ENCODE results near the gene PARL. TPM values are rescaled to one million over a fixed set of nuclear protein-coding genes. Genes with fewer than 3 reads are reported as not detected.
"Not testable (repeated sequence)": the region's sequence is repeated elsewhere in the genome, so short reads cannot be mapped to it uniquely, and the experiment has no call there.

Gene PARL
- total RNA-seq, 1 experiment from 2014 or later = 79.2 TPM

- no peak for DNase-seq (ENCODE audit: low spot score)
- in situ Hi-C loops (cut with HindIII; ENCODE audit: low sequenced_read_pairs) = no loop called here
Measured at GRCh38 chr3:183807209-183807728, 77.4 kb downstream of the PARL start.

GRCh38 chr3:183802989-183803388 lies 81.7 kb downstream of the PARL start:
- DNase-seq (ENCODE audit: low spot score) = peak; percentile 78
- in situ Hi-C loops (cut with HindIII; ENCODE audit: low sequenced_read_pairs) = no loop called here

- in situ Hi-C loops (cut with HindIII; ENCODE audit: low sequenced_read_pairs) = no loop called here
- DNase-seq (ENCODE audit: low spot score) = no peak
Measured at GRCh38 chr3:183801601-183802000, 83.1 kb downstream of the PARL start.

- in situ Hi-C loops (cut with HindIII; ENCODE audit: low sequenced_read_pairs) = no loop called here
Measured at GRCh38 chr3:183800243-183800863, 84.3 kb downstream of the PARL start.

GRCh38 chr3:183799461-183799860 lies 85.2 kb downstream of the PARL start:
- in situ Hi-C loops (cut with HindIII; ENCODE audit: low sequenced_read_pairs) = no loop called here
- DNase-seq (ENCODE audit: low spot score) = no peak

More at GRCh38 chr3:183800243-183800863, 84.3 kb downstream of the PARL start:
- no peak for DNase-seq (ENCODE audit: low spot score)

- in situ Hi-C loops (cut with HindIII; ENCODE audit: low sequenced_read_pairs) = no loop called here
- no peak for DNase-seq (ENCODE audit: low spot score)
Measured at GRCh38 chr3:183797996-183798395, 86.7 kb downstream of the PARL start.

- in situ Hi-C loops (cut with HindIII; ENCODE audit: low sequenced_read_pairs) = no loop called here
- DNase-seq (ENCODE audit: low spot score) = no peak
Measured at GRCh38 chr3:183796372-183796771, 88.3 kb downstream of the PARL start.

GRCh38 chr3:183794452-183794851 lies 90.2 kb downstream of the PARL start:
- in situ Hi-C loops (cut with HindIII; ENCODE audit: low sequenced_read_pairs) = no loop called here
- DNase-seq (ENCODE audit: low spot score) = no peak

GRCh38 chr3:183792976-183793375 lies 91.7 kb downstream of the PARL start:
- in situ Hi-C loops (cut with HindIII; ENCODE audit: low sequenced_read_pairs) = no loop called here
- DNase-seq (ENCODE audit: low spot score) = no peak

- in situ Hi-C loops (cut with HindIII; ENCODE audit: low sequenced_read_pairs) = no loop called here
Measured at GRCh38 chr3:183790700-183791099, 94.0 kb downstream of the PARL start.

GRCh38 chr3:183789826-183790225 lies 94.9 kb downstream of the PARL start:
- in situ Hi-C loops (cut with HindIII; ENCODE audit: low sequenced_read_pairs) = no loop called here
- no peak for DNase-seq (ENCODE audit: low spot score)

More at GRCh38 chr3:183790700-183791099, 94.0 kb downstream of the PARL start:
- DNase-seq (ENCODE audit: low spot score) = no peak

- in situ Hi-C loops (cut with HindIII; ENCODE audit: low sequenced_read_pairs) = not testable (repeated sequence)
Measured at GRCh38 chr3:183784503-183784902, 100.2 kb downstream of the PARL start.

GRCh38 chr3:183782576-183783276 lies 102.0 kb downstream of the PARL start:
- in situ Hi-C loops (cut with HindIII; ENCODE audit: low sequenced_read_pairs) = no loop called here
- DNase-seq (ENCODE audit: low spot score) = no peak

More at GRCh38 chr3:183784503-183784902, 100.2 kb downstream of the PARL start:
- not testable (repeated sequence) for DNase-seq (ENCODE audit: low spot score)

GRCh38 chr3:183781246-183781645 lies 103.4 kb downstream of the PARL start:
- no peak for DNase-seq (ENCODE audit: low spot score)
- in situ Hi-C loops (cut with HindIII; ENCODE audit: low sequenced_read_pairs) = no loop called here

GRCh38 chr3:183779896-183780465 lies 104.7 kb downstream of the PARL start:
- in situ Hi-C loops (cut with HindIII; ENCODE audit: low sequenced_read_pairs) = no loop called here
- no peak for DNase-seq (ENCODE audit: low spot score)

Other genes starting within 250 kb of the PARL start
- 21.4 and 26.8 TPM in 2 replicates for gene KLHL24, start 249.3 kb downstream of the PARL start, total RNA-seq (2014; rRNA removed; shearing (Covaris generic))
- gene YEATS2, start 187.1 kb downstream of the PARL start, total RNA-seq (2014; rRNA removed; shearing (Covaris generic)) = 32.1 and 34.2 TPM in 2 replicates
- 2.4 and 3.2 TPM in 2 replicates for gene MAP6D1, start 59.3 kb downstream of the PARL start, total RNA-seq (2014; rRNA removed; shearing (Covaris generic))
- gene ABCC5, start 133.0 kb upstream of the PARL start, total RNA-seq (2014; rRNA removed; shearing (Covaris generic)) = 7.4 and 8.6 TPM in 2 replicates
- gene HTR3D, start 146.9 kb upstream of the PARL start, total RNA-seq (2014; rRNA removed; shearing (Covaris generic)) = not detected in 2 replicates
- not detected in 2 replicates for gene HTR3C, start 168.2 kb upstream of the PARL start, total RNA-seq (2014; rRNA removed; shearing (Covaris generic))
- gene HTR3E, start 212.2 kb upstream of the PARL start, total RNA-seq (2014; rRNA removed; shearing (Covaris generic)) = not detected in 2 replicates